ENCODE measurements around the gene PTTG1IP2.

The PTTG1IP2 gene

DNA sequence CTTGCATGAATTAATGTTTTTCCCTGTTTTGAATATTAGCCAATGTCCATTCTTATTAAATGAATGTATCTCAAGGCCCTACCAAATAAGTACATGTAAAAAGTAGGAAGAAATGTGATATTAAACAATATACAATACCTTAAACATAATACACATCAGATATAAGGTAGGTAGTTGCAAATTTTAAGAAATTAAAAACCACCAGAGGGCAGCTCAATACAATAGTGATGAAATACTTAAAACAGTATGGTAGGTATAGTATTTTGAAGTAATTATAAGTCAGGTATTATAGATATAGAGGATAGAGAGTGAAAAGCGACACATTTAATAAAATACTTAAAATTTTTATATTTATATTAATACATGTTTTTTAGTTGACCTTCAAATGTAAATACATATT, 83.1 kb downstream of the PTTG1IP2 start:
- no peak for DNase-seq (ENCODE audit: low read depth in 2 of 2, low spot score in 1 of 2)

DNA sequence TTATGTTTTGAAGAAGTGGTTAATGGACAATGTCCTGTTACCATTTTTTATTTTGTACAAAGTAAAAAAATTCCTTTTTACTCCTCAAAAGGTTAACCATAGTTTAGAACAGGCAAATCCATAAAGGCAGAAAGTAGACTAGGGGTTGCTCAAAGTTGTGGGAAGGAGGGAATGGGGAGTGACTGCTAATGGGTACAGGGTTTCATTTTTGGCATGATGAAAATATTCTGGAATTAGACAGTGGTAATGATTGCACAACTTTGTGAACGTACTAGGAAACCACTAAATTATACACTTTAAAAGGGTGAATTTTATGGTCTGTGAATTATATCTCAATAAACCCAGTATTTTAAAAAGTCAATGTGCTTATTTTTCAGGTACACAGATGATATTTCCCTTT, 91.3 kb downstream of the PTTG1IP2 start:
- no peak for DNase-seq (ENCODE audit: low read depth in 2 of 2, low spot score in 1 of 2)

Measured in stimulated activated CD8-positive, alpha-beta memory T cell treated with anti-CD3 and anti-CD28 coated beads, Interleukin-4, amount 100 ng/mL, for 1 hour (primary cell).